HUES64 (cell line): ENCODE results near the gene NHS.

ENCODE experiments used
- H3K27ac ChIP-seq: 2 replicates; pipeline ENCODE4 v1.7.0; 2013; ENCODE audit warnings: low read depth, low read length, inconsistent platforms
- H3K27me3 ChIP-seq: 2 replicates; pipeline ENCODE4 v1.6.1; 2013; ENCODE audit warnings: mild to moderate bottlenecking, low read length; ENCODE audit not compliant: insufficient read depth
- H3K36me3 ChIP-seq: 2 replicates; pipeline ENCODE4 v1.6.1; 2013; ENCODE audit warnings: mild to moderate bottlenecking, low read length; ENCODE audit not compliant: insufficient read depth
- H3K4me1 ChIP-seq: 2 replicates; pipeline ENCODE4 v1.6.1; 2013; ENCODE audit warnings: mild to moderate bottlenecking, low read length, moderate library complexity; ENCODE audit not compliant: insufficient read depth
- H3K4me3 ChIP-seq: 2 replicates; pipeline ENCODE4 v1.5.1; 2013; ENCODE audit warnings: mild to moderate bottlenecking, low read length, moderate library complexity
- H3K9ac ChIP-seq: 2 replicates; pipeline ENCODE4 v1.6.1; 2013; ENCODE audit warnings: mild to moderate bottlenecking, low read depth, low read length
- H3K9me3 ChIP-seq: 2 replicates; pipeline ENCODE4 v1.6.1; 2013; ENCODE audit warnings: low read depth, low read length; ENCODE audit not compliant: insufficient read depth
- WGBS: fragments of 150-250, 120-280 bp; methylation state at CpG from one replicate; pipeline ENCODE4 v1.1.7; 2013; ENCODE audit warnings: missing lambda C conversion rate; 5-methylcytosine and 5-hydroxymethylcytosine counted together

The NHS gene

GRCh38 chrX:17674601-17675000, 299.6 kb downstream of the NHS start:
- Histone ChIP-seq H3K9ac (no peak overlapping the region), H3K27me3 (no peaks in the 10 kb centered on the region), H3K4me3 (no peak overlapping the region), H3K36me3 (no peaks in the 10 kb centered on the region), H3K4me1 (no peaks in the 10 kb centered on the region), H3K9me3 (no peaks in the 10 kb centered on the region), H3K27ac (no peak overlapping the region)
- WGBS: 85% methylated on average over 2 of the region's 2 CpGs

GRCh38 chrX:17679261-17679660, 304.3 kb downstream of the NHS start:
- 0 out of 2 replicates have a peak, but pooled peaks cover 5% of the 10 kb centered on the region for H3K4me1 ChIP-seq
- no peak overlapping the region for H3K27ac ChIP-seq
- H3K27me3 ChIP-seq: no peaks in the 10 kb centered on the region

GRCh38 chrX:17679820-17680219, 304.8 kb downstream of the NHS start:
- H3K9ac ChIP-seq: no peak overlapping the region
- no peak overlapping the region for H3K4me3 ChIP-seq
- WGBS: 93% methylated on average over 1 of the region's 2 CpGs
- no peaks in the 10 kb centered on the region for H3K27me3 ChIP-seq
- no peaks in the 10 kb centered on the region for H3K36me3 ChIP-seq
- H3K4me1 ChIP-seq: 0 out of 2 replicates have a peak, but pooled peaks cover 5% of the 10 kb centered on the region
- no peaks in the 10 kb centered on the region for H3K9me3 ChIP-seq
- no peak overlapping the region for H3K27ac ChIP-seq

More at GRCh38 chrX:17679261-17679660, 304.3 kb downstream of the NHS start:
- no peaks in the 10 kb centered on the region for H3K9me3 ChIP-seq
- H3K4me3 ChIP-seq: no peak overlapping the region
- no peak overlapping the region for H3K9ac ChIP-seq
- H3K36me3 ChIP-seq: no peaks in the 10 kb centered on the region

GRCh38 chrX:17680732-17681413, 305.9 kb downstream of the NHS start:
- H3K27ac ChIP-seq: no peak overlapping the region
- H3K9ac ChIP-seq: no peak overlapping the region
- 0 out of 2 replicates have a peak, but pooled peaks cover 5% of the 10 kb centered on the region for H3K4me1 ChIP-seq
- no peaks in the 10 kb centered on the region for H3K36me3 ChIP-seq
- H3K4me3 ChIP-seq: no peak overlapping the region
- 87% methylated on average over 1 of the region's 1 CpG for WGBS
- H3K9me3 ChIP-seq: no peaks in the 10 kb centered on the region
- H3K27me3 ChIP-seq: no peaks in the 10 kb centered on the region

- 0 out of 2 replicates have a peak, but pooled peaks cover 5% of the 10 kb centered on the region for H3K4me1 ChIP-seq
- no peaks in the 10 kb centered on the region for H3K9me3 ChIP-seq
- H3K36me3 ChIP-seq: no peaks in the 10 kb centered on the region
- H3K4me3 ChIP-seq: no peak overlapping the region
- no peak overlapping the region for H3K9ac ChIP-seq
- 58% methylated on average over 1 of the region's 2 CpGs for WGBS
- no peak overlapping the region for H3K27ac ChIP-seq
- H3K27me3 ChIP-seq: no peaks in the 10 kb centered on the region
Measured at GRCh38 chrX:17682259-17682658, 307.3 kb downstream of the NHS start.

GRCh38 chrX:17685026-17685425, 310.0 kb downstream of the NHS start:
- no peak overlapping the region for H3K27ac ChIP-seq
- 93% methylated on average over 4 of the region's 4 CpGs for WGBS
- H3K36me3 ChIP-seq: no peaks in the 10 kb centered on the region
- H3K9ac ChIP-seq: no peak overlapping the region
- H3K27me3 ChIP-seq: no peaks in the 10 kb centered on the region
- H3K4me3 ChIP-seq: no peak overlapping the region
- no peaks in the 10 kb centered on the region for H3K9me3 ChIP-seq
- 0 out of 2 replicates have a peak, but pooled peaks cover 4% of the 10 kb centered on the region for H3K4me1 ChIP-seq

GRCh38 chrX:17687648-17688047, 312.6 kb downstream of the NHS start:
- no peak overlapping the region for H3K4me3 ChIP-seq
- no peaks in the 10 kb centered on the region for H3K27me3 ChIP-seq
- H3K9me3 ChIP-seq: no peaks in the 10 kb centered on the region
- no peaks in the 10 kb centered on the region for H3K36me3 ChIP-seq
- WGBS: 98% methylated on average over 13 of the region's 14 CpGs
- no peak overlapping the region for H3K27ac ChIP-seq
- H3K4me1 ChIP-seq: no peaks in the 10 kb centered on the region; the same call in 1 of the 2 replicates
- no peak overlapping the region for H3K9ac ChIP-seq

- Histone ChIP-seq H3K36me3 (no peaks in the 10 kb centered on the region), H3K4me1 (peaks cover 2% of the 10 kb centered on the region; the same call in 1 of the 2 replicates), H3K9me3 (no peaks in the 10 kb centered on the region), H3K4me3 (no peak overlapping the region), H3K27me3 (no peaks in the 10 kb centered on the region), H3K27ac (no peak overlapping the region), H3K9ac (no peak overlapping the region)
- WGBS: 53% methylated on average over 3 of the region's 4 CpGs
Measured at GRCh38 chrX:17689971-17690409, 315.0 kb downstream of the NHS start.

GRCh38 chrX:17692709-17693346, 317.8 kb downstream of the NHS start:
- Histone ChIP-seq H3K9me3 (no peaks in the 10 kb centered on the region), H3K27me3 (no peaks in the 10 kb centered on the region), H3K27ac (no peak overlapping the region), H3K4me1 (peaks cover 2% of the 10 kb centered on the region; the same call in 1 of the 2 replicates), H3K9ac (no peak overlapping the region), H3K36me3 (no peaks in the 10 kb centered on the region), H3K4me3 (no peak overlapping the region)
- WGBS: 68% methylated on average over 4 of the region's 5 CpGs

GRCh38 chrX:17697191-17697590, 322.2 kb downstream of the NHS start:
- H3K4me1 ChIP-seq: peaks cover 2% of the 10 kb centered on the region; the same call in 1 of the 2 replicates
- H3K27ac ChIP-seq: no peak overlapping the region
- no peak overlapping the region for H3K4me3 ChIP-seq
- 89% methylated on average over 1 of the region's 1 CpG for WGBS
- no peak overlapping the region for H3K9ac ChIP-seq
- H3K36me3 ChIP-seq: no peaks in the 10 kb centered on the region
- no peaks in the 10 kb centered on the region for H3K9me3 ChIP-seq
- no peaks in the 10 kb centered on the region for H3K27me3 ChIP-seq

- H3K9ac ChIP-seq: no peak overlapping the region
- no peak overlapping the region for H3K4me3 ChIP-seq
- no CpG with 5 or more reads among the region's 1 CpG for WGBS
- H3K27ac ChIP-seq: no peak overlapping the region
- H3K4me1 ChIP-seq: no peaks in the 10 kb centered on the region
- no peaks in the 10 kb centered on the region for H3K36me3 ChIP-seq
- no peaks in the 10 kb centered on the region for H3K27me3 ChIP-seq
- no peaks in the 10 kb centered on the region for H3K9me3 ChIP-seq
Measured at GRCh38 chrX:17700976-17701375, 326.0 kb downstream of the NHS start.
